Choroid plexus epithelial cell (primary cell): ENCODE results near the gene FXN.
"Not testable (repeated sequence)": the region's sequence is repeated elsewhere in the genome, so short reads cannot be mapped to it uniquely, and the experiment has no call there.

Experiments used
- DNase-seq: peaks from one replicate; pipeline ENCODE4 v3.0.0-alpha.2; 2010; ENCODE audit warnings: low read depth
- H3K4me3 ChIP-seq: 2 replicates; pipeline ENCODE4 v1.5.1; 2011; ENCODE audit warnings: low read depth, mild to moderate bottlenecking, control low read depth, low read length, moderate library complexity
- CTCF ChIP-seq: conservative IDR thresholded peaks from 2 replicates; pipeline ENCODE4 v1.5.1; 2011; ENCODE audit warnings: low read depth, mild to moderate bottlenecking, control low read depth, inconsistent platforms, low read length, moderate library complexity

Gene FXN

GRCh38 chr9:69049094-69049493, 13.5 kb downstream of the FXN start:
- TF ChIP-seq CTCF = no peak
- DNase-seq = no peak
- no peak overlapping the region for H3K4me3 ChIP-seq

GRCh38 chr9:69050936-69051335, 15.4 kb downstream of the FXN start:
- DNase-seq, H3K4me3 ChIP-seq: not testable (repeated sequence)

- H3K4me3 ChIP-seq = no peak overlapping the region
- TF ChIP-seq CTCF = no peak
- no peak for DNase-seq
Observed at GRCh38 chr9:69054989-69055388, 19.4 kb downstream of the FXN start.

GRCh38 chr9:69056191-69056815, 20.8 kb downstream of the FXN start:
- H3K4me3 ChIP-seq = no peak overlapping the region
- no peak for DNase-seq
- TF ChIP-seq CTCF = no peak

- H3K4me3 ChIP-seq = no peak overlapping the region
- no peak for TF ChIP-seq CTCF
- no peak for DNase-seq
Observed at GRCh38 chr9:69058101-69058500, 22.5 kb downstream of the FXN start.

GRCh38 chr9:69060766-69061165, 25.2 kb downstream of the FXN start:
- no peak for TF ChIP-seq CTCF
- no peak for DNase-seq
- H3K4me3 ChIP-seq = no peak overlapping the region

- no peak for TF ChIP-seq CTCF
Observed at GRCh38 chr9:69062195-69062594, 26.6 kb downstream of the FXN start.

More at GRCh38 chr9:69062195-69062594, 26.6 kb downstream of the FXN start:
- no peak for DNase-seq
- H3K4me3 ChIP-seq = no peak overlapping the region
